Measurements from ENCODE around the gene MRM3.

GRCh38 chr17:799261-799660, 17.1 kb downstream of the MRM3 start:
- TF ChIP-seq FOXM1 (IDR thresholded peaks at IDR 0.05; ENCODE audit: borderline replicate concordance) (no peak), L3MBTL2 (conservative IDR thresholded peaks at IDR 0.05) (no peak), ZNF384 (IDR thresholded peaks at IDR 0.05) (no peak), SP1 (IDR thresholded peaks at IDR 0.05) (no peak), ELF4 (IDR thresholded peaks at IDR 0.05) (no peak)
